GM18909 (cell line): ENCODE measurements around the gene MLX.

Source experiments
- ATAC-seq: cut with Tn5 transposase; IDR thresholded peaks from one replicate; pipeline ENCODE4 v1.9.1; 2021; ENCODE audit warnings: mild to moderate bottlenecking; ENCODE audit not compliant: unreplicated experiment, poor library complexity

MLX gene

DNA sequence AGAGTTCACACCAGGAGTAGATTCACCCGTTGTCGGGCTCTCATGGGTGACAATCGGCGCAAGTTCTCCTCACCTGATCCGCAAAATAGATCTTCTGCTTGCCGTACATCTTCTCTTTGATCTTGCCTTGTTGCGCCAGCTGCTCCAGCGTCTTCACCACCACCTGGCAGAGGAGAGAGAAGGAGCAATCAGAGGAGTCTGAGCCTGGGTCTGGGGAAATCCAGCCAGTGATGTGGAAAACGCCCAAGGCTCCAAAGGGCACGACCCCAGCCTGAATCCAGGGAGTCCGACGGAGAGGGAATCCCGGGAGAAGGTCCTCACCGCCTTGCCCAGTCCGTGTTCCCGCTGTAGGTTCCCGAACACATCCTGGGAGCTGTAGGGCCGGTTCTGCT lies 10.2 kb downstream of the MLX start:
- no peak for ATAC-seq

GRCh38 chr17:42577532-42578281 lies 10.8 kb downstream of the MLX start, which contains the start of gene PSMC3IP:
Gene PSMC3IP (minus strand): TSS chr17:42577729. CDS start chr17:42577686, 43 bp downstream.
- ATAC-seq = peak; percentile 64

DNA sequence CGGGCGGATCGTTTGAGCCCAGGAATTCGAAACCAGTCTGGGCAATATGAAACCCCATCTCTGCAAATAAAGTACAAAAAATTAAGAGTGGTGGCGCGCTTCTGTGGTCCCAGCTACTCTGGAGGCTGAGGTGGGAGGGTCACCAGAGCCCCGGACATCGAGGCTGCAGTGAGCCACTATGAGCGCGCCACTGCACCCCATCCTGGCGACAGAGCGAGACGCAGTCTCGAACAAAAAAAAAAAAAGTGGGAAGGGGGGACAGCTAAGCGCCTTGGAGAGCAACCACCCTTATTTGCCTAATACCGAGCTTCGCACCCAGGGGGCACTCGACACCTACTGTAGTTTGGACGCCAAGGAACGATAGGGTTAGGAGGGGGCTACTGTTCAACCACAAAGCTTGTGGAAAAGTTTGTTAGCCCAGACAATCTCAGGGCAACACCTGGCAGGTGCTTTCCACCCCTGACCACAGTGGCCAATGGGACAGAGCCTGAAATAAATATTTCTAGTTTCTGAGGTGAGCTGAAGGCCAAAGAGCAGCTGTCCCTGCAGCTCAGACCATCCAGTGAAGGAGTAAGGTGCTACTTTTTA lies 11.5 kb downstream of the MLX start:
- ATAC-seq = peak; percentile 60

GRCh38 chr17:42579794-42580551 lies 13.1 kb downstream of the MLX start:
- ATAC-seq = no peak

GRCh38 chr17:42581744-42582270 lies 14.9 kb downstream of the MLX start:
- ATAC-seq = no peak

- ATAC-seq = no peak
These were observed 18.0 kb downstream of the MLX start for GRCh38 chr17:42584880-42585279.

GRCh38 chr17:42585353-42585752 lies 18.5 kb downstream of the MLX start:
- ATAC-seq = no peak

GRCh38 chr17:42586514-42587230 lies 19.8 kb downstream of the MLX start:
- no peak for ATAC-seq

- no peak for ATAC-seq
These were observed 24.0 kb downstream of the MLX start for GRCh38 chr17:42590886-42591285.

DNA sequence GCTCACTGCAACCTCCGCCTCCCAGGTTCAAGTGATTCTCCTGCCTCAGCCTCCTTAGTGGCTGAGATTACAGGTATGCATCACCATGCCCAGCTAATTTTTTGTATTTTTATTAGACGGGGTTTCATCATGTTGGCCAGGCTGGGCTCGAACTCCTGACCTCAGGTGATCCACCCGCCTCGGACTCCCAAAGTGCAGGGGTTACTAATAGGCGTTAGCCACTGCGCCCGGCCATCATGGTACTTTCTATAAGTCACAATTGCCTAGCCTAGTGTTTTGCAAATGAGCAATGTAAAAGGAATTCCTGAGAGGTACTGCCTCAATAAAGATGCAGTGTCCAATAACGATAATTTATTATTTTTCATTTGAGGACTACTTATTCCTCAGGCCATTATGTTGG lies 24.5 kb downstream of the MLX start:
- no peak for ATAC-seq

DNA sequence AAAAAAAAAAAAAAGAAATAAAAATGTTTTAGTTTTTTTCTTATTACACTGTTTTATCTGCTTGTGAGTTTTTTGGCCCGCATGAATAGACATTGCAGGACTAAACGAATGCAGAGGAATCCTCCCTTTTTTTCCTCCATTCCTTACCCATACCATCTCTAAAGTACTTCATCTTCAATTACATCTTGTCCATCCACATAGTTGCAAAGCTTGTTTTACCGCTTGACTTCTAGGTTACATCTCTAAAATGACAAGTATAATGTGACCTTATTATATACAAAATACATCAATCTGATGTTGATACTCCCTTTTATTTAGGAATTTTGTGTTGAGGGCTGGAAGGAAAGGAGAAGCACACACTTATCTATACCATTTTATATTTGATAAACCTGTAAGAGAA lies 29.5 kb downstream of the MLX start:
- ATAC-seq = no peak

GRCh38 chr17:42598905-42599304 lies 32.0 kb downstream of the MLX start:
- ATAC-seq = no peak

- no peak for ATAC-seq
These were observed 36.4 kb downstream of the MLX start for GRCh38 chr17:42603318-42603717.

DNA sequence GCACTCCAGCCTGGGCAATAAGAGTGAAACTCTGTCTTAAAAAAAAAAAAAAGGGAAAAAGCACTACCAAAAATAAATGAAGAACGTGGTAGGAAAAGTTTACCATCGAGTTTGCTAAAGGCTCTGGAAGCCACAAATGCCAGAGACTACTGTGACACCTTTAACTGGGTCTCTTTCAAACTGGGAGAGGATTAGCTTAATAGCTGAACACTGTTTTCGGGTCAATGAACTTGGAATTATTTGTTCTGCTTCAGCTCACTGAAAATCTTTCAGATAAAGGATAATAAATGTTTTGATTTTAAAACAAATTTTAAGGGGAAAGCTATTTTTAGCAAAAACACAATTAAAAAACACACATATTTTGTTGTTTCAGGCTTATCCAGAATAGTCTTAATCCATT lies 40.9 kb downstream of the MLX start:
- ATAC-seq = no peak

DNA sequence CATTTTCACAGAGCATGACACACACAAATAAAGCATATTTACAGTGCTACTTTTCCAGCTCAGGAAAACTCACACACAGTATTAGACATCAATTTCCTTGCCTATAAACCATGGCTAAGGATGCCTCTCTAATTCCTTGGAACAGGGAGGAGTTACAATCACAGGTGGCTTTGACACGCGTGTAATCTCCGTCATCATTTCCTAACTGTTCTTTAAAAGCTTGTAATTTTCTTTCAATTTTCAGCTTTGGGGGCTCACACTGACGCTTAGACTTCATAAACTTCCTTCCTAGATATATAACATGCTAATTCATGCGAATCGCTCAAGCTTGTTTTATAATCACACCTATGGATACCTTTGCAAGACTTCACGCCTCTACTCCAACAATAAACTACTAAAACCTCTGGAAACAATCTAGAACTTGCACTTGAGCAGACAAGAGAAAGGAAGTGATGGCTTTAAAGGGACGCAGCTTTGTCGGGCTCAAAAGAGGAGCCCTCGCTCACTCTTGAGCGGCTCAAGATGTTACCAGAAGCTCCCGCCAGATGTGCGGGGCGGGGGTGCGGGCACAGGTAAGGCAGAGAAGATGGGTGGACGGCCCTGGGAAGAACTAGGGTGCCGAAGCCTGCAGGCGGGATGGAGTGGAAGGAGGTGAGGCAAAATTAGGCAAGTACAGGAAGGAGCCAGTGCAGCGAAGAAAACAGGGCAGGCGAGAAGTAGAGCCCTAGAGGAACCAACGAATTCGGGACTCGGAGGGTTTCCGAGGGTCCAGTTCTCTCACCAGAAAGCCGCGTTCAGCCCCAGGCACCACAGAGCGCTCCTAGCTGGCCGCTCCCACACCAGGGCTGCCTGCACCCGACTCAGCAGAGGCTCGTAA lies 41.6 kb downstream of the MLX start:
- ATAC-seq = peak; percentile 33

- ATAC-seq = peak; percentile 90
These were observed 42.4 kb downstream of the MLX start, which contains the start of the genes RETREG3 and TUBG1 for GRCh38 chr17:42609182-42609813. Gene RETREG3 (minus strand): TSS chr17:42609374. CDS start chr17:42609324, 50 bp downstream. Gene TUBG1 (plus strand): TSS chr17:42609683. CDS start chr17:42609738, 55 bp downstream.

- ATAC-seq = peak; percentile 15
These were observed 43.2 kb downstream of the MLX start for GRCh38 chr17:42609814-42610801.

DNA sequence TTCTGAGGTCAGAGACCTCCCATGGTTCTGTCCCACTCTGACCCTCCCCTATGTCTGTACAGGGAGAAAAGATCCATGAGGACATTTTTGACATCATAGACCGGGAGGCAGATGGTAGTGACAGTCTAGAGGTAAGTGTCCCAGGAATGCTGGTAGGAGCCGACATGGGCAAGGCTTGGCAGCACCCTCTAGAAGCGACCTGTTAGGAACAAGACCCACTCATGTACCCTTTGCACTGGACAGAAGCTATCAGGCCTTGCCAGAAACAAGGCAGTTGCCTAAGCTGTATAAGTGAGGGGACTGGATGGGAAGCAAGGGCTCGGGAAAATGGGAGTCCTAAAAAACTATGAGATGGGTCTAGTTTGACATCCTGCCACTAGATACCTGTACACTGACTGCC lies 45.1 kb downstream of the MLX start:
- no peak for ATAC-seq
